Upper lobe of left lung (tissue), 4 donors: ENCODE results near the gene DNAJB12.

ENCODE experiments used
- EP300 ChIP-seq, 4 donors: sonication (generic); formaldehyde crosslinking; IDR thresholded peaks; one replicate each; pipeline ENCODE4 v1.5.1; 2017; ENCODE audit warnings: antibody characterized with exemption in 4 of 4, control low read depth in 2 of 4
- POLR2A ChIP-seq, 4 donors: fragments of 450-650 bp; IDR thresholded peaks; one replicate each; pipeline ENCODE4 v1.5.1; 2016 to 2017; ENCODE audit warnings: antibody characterized with exemption in 4 of 4, mild to moderate bottlenecking in 2 of 4
- POLR2AphosphoS5 ChIP-seq, 2 donors: sonication (generic); formaldehyde crosslinking; IDR thresholded peaks; one replicate each; pipeline ENCODE4 v1.5.1; 2017; ENCODE audit warnings: antibody characterized with exemption in 2 of 2
- TF ChIP-seq, protein P1 (sequence below), 6 experiments: fragments of 450-650 bp in 4 of 6; fragments of 200-600 bp in 2 of 6; sonication (generic) in 2 of 6; IDR thresholded peaks; one replicate each; pipeline ENCODE4 v1.5.1; 2016 to 2019; ENCODE audit warnings: antibody characterized with exemption in 6 of 6

DNA sequence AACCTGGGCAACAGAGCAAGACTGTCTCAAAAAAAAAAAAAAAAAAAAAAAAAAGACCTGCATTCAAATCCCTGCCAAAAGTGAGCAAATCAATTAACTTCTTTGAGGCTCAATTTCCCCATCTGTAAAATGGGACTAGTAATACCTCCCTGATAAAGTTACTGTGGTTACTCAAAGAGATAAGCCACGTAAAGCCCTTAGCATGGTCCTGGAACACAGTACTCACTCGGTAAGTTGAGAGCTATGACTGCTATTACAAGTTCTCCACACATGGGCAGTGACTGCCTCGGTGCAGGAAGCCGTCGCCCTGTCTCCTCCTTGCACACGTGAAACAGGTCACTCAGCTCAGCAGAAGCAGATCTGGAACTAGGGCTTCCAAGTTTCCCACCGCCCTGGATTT is 43.1 kb downstream of the DNAJB12 start:
- TF ChIP-seq, protein P1, sequence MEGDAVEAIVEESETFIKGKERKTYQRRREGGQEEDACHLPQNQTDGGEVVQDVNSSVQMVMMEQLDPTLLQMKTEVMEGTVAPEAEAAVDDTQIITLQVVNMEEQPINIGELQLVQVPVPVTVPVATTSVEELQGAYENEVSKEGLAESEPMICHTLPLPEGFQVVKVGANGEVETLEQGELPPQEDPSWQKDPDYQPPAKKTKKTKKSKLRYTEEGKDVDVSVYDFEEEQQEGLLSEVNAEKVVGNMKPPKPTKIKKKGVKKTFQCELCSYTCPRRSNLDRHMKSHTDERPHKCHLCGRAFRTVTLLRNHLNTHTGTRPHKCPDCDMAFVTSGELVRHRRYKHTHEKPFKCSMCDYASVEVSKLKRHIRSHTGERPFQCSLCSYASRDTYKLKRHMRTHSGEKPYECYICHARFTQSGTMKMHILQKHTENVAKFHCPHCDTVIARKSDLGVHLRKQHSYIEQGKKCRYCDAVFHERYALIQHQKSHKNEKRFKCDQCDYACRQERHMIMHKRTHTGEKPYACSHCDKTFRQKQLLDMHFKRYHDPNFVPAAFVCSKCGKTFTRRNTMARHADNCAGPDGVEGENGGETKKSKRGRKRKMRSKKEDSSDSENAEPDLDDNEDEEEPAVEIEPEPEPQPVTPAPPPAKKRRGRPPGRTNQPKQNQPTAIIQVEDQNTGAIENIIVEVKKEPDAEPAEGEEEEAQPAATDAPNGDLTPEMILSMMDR (IDR thresholded peaks at IDR 0.05) = no peak
- TF ChIP-seq POLR2AphosphoS5 (IDR thresholded peaks at IDR 0.05) (no peak), POLR2A (IDR thresholded peaks at IDR 0.05) (no peak), EP300 (IDR thresholded peaks at IDR 0.05) (no peak)
